Measurements from ENCODE around the gene FMNL2.

- TF ChIP-seq POLR2AphosphoS5 (IDR thresholded peaks at IDR 0.05) (no peak), CTCF (IDR thresholded peaks at IDR 0.05) (no peak)
Measured at GRCh38 chr2:152624805-152625204, 289.8 kb downstream of the FMNL2 start.

Data from stomach (tissue), 4 donors.